GM12878 (cell line): ENCODE data around the gene SRA1. TPM values are rescaled to one million over a fixed set of nuclear protein-coding genes. Genes with fewer than 3 reads are reported as not detected.
A peak's percentile ranks its signal among the peaks of the same experiment; 100 is the strongest.

Experiments used
- ATF7 ChIP-seq: fragments of 450-650 bp; IDR thresholded peaks from 2 replicates; pipeline ENCODE4 v1.6.1; 2016; ENCODE audit warnings: low read depth, mild to moderate bottlenecking
- BMI1 ChIP-seq: fragments of 450-650 bp; IDR thresholded peaks from 2 replicates; pipeline ENCODE4 v1.6.1; 2016; ENCODE audit warnings: mild to moderate bottlenecking, moderate library complexity, borderline replicate concordance
- E2F4 ChIP-seq: IDR thresholded peaks from 2 replicates; pipeline ENCODE4 v1.6.1; 2012; ENCODE audit warnings: low read depth, low read length, improper control_type of control experiment
- EED ChIP-seq: sonication (generic); IDR thresholded peaks from 2 replicates; pipeline ENCODE4 v1.6.1; 2016; ENCODE audit warnings: antibody characterized with exemption, low read depth
- IKZF2 ChIP-seq, 2 experiments: fragments of 450-650 bp; IDR thresholded peaks; 2 replicates each; pipeline ENCODE4 v1.6.1; 2017; ENCODE audit warnings: mild to moderate bottlenecking in 2 of 2, moderate library complexity in 2 of 2
- MEF2A ChIP-seq: IDR thresholded peaks from 2 replicates; pipeline ENCODE4 v1.6.1; 2011; ENCODE audit warnings: low read depth, mild to moderate bottlenecking, low read length, moderate library complexity; ENCODE audit not compliant: insufficient read depth
- MTA2 ChIP-seq: fragments of 450-650 bp; IDR thresholded peaks from 2 replicates; pipeline ENCODE4 v1.6.1; 2016; ENCODE audit warnings: low read depth, mild to moderate bottlenecking, moderate library complexity
- NR2C2 ChIP-seq: IDR thresholded peaks from 2 replicates; pipeline ENCODE4 v1.6.1; 2011; ENCODE audit warnings: borderline replicate concordance, low read depth; ENCODE audit not compliant: control insufficient read depth, insufficient read length
- PKNOX1 ChIP-seq: fragments of 450-650 bp; IDR thresholded peaks from 2 replicates; pipeline ENCODE4 v1.6.1; 2016; ENCODE audit warnings: mild to moderate bottlenecking
- POLR2AphosphoS2 ChIP-seq: IDR thresholded peaks from 2 replicates; pipeline ENCODE4 v1.6.1; 2011; ENCODE audit warnings: low read depth, mild to moderate bottlenecking, low read length, improper control_type of control experiment, moderate library complexity
- RBBP5 ChIP-seq: fragments of 200-600 bp; sonication (generic); conservative IDR thresholded peaks from 2 replicates; pipeline ENCODE4 v1.6.1; 2016
- RCOR1 ChIP-seq: conservative IDR thresholded peaks from 2 replicates; pipeline ENCODE4 v1.6.1; 2012; ENCODE audit warnings: low read depth, low read length, improper control_type of control experiment
- RELB ChIP-seq: fragments of 450-650 bp; IDR thresholded peaks from 2 replicates; pipeline ENCODE4 v1.6.1; 2017; ENCODE audit warnings: low read depth, mild to moderate bottlenecking, moderate library complexity
- SMAD1 ChIP-seq: fragments of 450-650 bp; IDR thresholded peaks from 2 replicates; pipeline ENCODE4 v1.6.1; 2018; ENCODE audit warnings: mild to moderate bottlenecking, low read depth; ENCODE audit not compliant: partially characterized antibody
- SMARCA5 ChIP-seq: fragments of 450-650 bp; IDR thresholded peaks from 2 replicates; pipeline ENCODE4 v1.6.1; 2017; ENCODE audit warnings: mild to moderate bottlenecking
- SMC3 ChIP-seq: IDR thresholded peaks from 2 replicates; pipeline ENCODE4 v1.6.1; 2011; ENCODE audit warnings: low read length, improper control_type of control experiment, borderline replicate concordance
- SUZ12 ChIP-seq: fragments of 200-600 bp; sonication (generic); IDR thresholded peaks from one replicate; pipeline ENCODE4 v1.6.1; 2018; ENCODE audit warnings: antibody characterized with exemption, mild to moderate bottlenecking; ENCODE audit not compliant: unreplicated experiment
- TBL1XR1 ChIP-seq: IDR thresholded peaks from 2 replicates; pipeline ENCODE4 v1.6.1; 2012; ENCODE audit warnings: low read depth, low read length, improper control_type of control experiment
- YY1 ChIP-seq: IDR thresholded peaks from 2 replicates; pipeline ENCODE4 v1.6.1; 2011; ENCODE audit warnings: low read depth, mild to moderate bottlenecking, low read length
- ZZZ3 ChIP-seq: IDR thresholded peaks from 2 replicates; pipeline ENCODE4 v1.6.1; 2011; ENCODE audit warnings: low read depth; ENCODE audit not compliant: control insufficient read depth, insufficient read length
- polyA plus RNA-seq, 11 experiments: library from polyadenylated mRNA; depleted of rRNA in 4 of 11; unstranded in 6 of 11; stranded (reverse) in 5 of 11; fragments of >200 nt; fragmentation: Nextera tagmentation in 4 of 11; fragmentation: Illumina TruSeq in 1 of 11; extraction: Ambion mirVana in 4 of 11; extraction: Trizol in 1 of 11; gene quantifications; 1 replicate in 1 of 11; 2 replicates in 10 of 11; pipeline versions ENCODE4 v1.2.1 to v1.2.3, GENCODE V29; 2011 to 2016; ENCODE audit warnings: inconsistent platforms in 2 of 11, missing spikeins in 2 of 11, low read depth in 1 of 11
- total RNA-seq, 4 experiments: library from RNA; depleted of rRNA in 3 of 4; stranded (reverse); fragments of >200 nt in 3 of 4; fragmentation: Illumina TruSeq in 1 of 4; extraction: Trizol in 1 of 4; gene quantifications; 2 replicates each; pipeline versions ENCODE4 v1.2.1 to v1.2.3, GENCODE V29; 2013 to 2021
- TF ChIP-seq, protein P1 (sequence below): fragments of 150-350 bp; IDR thresholded peaks from 2 replicates; pipeline ENCODE4 v1.6.1; 2014; ENCODE audit warnings: mild to moderate bottlenecking, low read depth, low read length
- TF ChIP-seq, protein P2 (sequence below): IDR thresholded peaks from 2 replicates; pipeline ENCODE4 v1.6.1; 2012; ENCODE audit warnings: low read depth, low read length, improper control_type of control experiment

SRA1 gene
- total and polyA plus RNA-seq, 10 of the 15 experiments (the other 5 are each of a cell fraction or from before 2014, with no cell fraction given), result 35.3 to 127 (median 56.1) TPM

- no peak for TF ChIP-seq SMARCA5
- peak; percentile 99 for TF ChIP-seq PKNOX1
- TF ChIP-seq YY1, result peak; percentile 19; the same call in 1 of the 2 replicates
- no peak for TF ChIP-seq ZZZ3
- TF ChIP-seq ATF7, result no peak
- no peak for TF ChIP-seq MEF2A
- TF ChIP-seq NR2C2, result no peak
- TF ChIP-seq POLR2AphosphoS2, result peak; percentile 92
- TF ChIP-seq, protein P1, sequence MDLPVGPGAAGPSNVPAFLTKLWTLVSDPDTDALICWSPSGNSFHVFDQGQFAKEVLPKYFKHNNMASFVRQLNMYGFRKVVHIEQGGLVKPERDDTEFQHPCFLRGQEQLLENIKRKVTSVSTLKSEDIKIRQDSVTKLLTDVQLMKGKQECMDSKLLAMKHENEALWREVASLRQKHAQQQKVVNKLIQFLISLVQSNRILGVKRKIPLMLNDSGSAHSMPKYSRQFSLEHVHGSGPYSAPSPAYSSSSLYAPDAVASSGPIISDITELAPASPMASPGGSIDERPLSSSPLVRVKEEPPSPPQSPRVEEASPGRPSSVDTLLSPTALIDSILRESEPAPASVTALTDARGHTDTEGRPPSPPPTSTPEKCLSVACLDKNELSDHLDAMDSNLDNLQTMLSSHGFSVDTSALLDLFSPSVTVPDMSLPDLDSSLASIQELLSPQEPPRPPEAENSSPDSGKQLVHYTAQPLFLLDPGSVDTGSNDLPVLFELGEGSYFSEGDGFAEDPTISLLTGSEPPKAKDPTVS, result no peak
- TF ChIP-seq, protein P2, sequence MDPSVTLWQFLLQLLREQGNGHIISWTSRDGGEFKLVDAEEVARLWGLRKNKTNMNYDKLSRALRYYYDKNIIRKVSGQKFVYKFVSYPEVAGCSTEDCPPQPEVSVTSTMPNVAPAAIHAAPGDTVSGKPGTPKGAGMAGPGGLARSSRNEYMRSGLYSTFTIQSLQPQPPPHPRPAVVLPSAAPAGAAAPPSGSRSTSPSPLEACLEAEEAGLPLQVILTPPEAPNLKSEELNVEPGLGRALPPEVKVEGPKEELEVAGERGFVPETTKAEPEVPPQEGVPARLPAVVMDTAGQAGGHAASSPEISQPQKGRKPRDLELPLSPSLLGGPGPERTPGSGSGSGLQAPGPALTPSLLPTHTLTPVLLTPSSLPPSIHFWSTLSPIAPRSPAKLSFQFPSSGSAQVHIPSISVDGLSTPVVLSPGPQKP, result no peak
- 0 out of 2 replicates have a peak, but pooled peaks have one; percentile 19 for TF ChIP-seq RELB
- TF ChIP-seq EED, result 0 out of 2 replicates have a peak, but pooled peaks have one; percentile 26
- TF ChIP-seq SUZ12, result no peak
- TF ChIP-seq TBL1XR1, result no peak
- no peak for TF ChIP-seq BMI1
- peak in 1 of 2 experiments; percentile 36; a peak in 1 of 4 replicates for TF ChIP-seq IKZF2 (IDR thresholded peaks at IDR 0.05)
- TF ChIP-seq SMC3, result peak; percentile 20; the same call in 1 of the 2 replicates
- no peak for TF ChIP-seq RBBP5
- TF ChIP-seq SMAD1, result no peak
- no peak for TF ChIP-seq MTA2
- no peak for TF ChIP-seq RCOR1
- TF ChIP-seq E2F4, result no peak
These were observed 9.6 kb downstream of the SRA1 start, which contains the start of gene EIF4EBP3 (continued) for GRCh38 chr5:140547508-140548299.
